ENCODE results near the gene PAH.
A peak's percentile ranks its signal among the peaks of the same experiment; 100 is the strongest.

PAH gene

GRCh38 chr12:102811110-102811737, 105.8 kb downstream of the PAH start:
- TF ChIP-seq CTCF (IDR thresholded peaks at IDR 0.05), result peak; percentile 72

- no peak for TF ChIP-seq CTCF (IDR thresholded peaks at IDR 0.05)
These were observed 108.6 kb downstream of the PAH start for GRCh38 chr12:102808412-102808811.

GRCh38 chr12:102806592-102806991, 110.5 kb downstream of the PAH start:
- no peak for TF ChIP-seq CTCF (IDR thresholded peaks at IDR 0.05)

GRCh38 chr12:102806110-102806509, 110.9 kb downstream of the PAH start:
- no peak for TF ChIP-seq CTCF (IDR thresholded peaks at IDR 0.05)

GRCh38 chr12:102800565-102800964, 116.5 kb downstream of the PAH start:
- TF ChIP-seq CTCF (IDR thresholded peaks at IDR 0.05), result no peak

- TF ChIP-seq CTCF (IDR thresholded peaks at IDR 0.05), result no peak
These were observed 117.8 kb downstream of the PAH start for GRCh38 chr12:102799229-102799628.

GRCh38 chr12:102797528-102797927, 119.5 kb downstream of the PAH start:
- no peak for TF ChIP-seq CTCF (IDR thresholded peaks at IDR 0.05)

- no peak for TF ChIP-seq CTCF (IDR thresholded peaks at IDR 0.05)
These were observed 123.1 kb downstream of the PAH start for GRCh38 chr12:102793921-102794320.
